IMR-90 (cell line): ENCODE measurements around the gene FAM78B. TPM values are rescaled to one million over a fixed set of nuclear protein-coding genes. Genes with fewer than 3 reads are reported as not detected.

ENCODE experiments used
- ATAC-seq: fragments of 200-7000 bp; cut with Tn5 transposase; 2 replicates; pipeline ENCODE4 v1.9.1; 2020; ENCODE audit warnings: low read depth, mild to moderate bottlenecking, moderate library complexity
- BruUV-seq: library from RNA; stranded (reverse); fragments of 400-500 nt; replicated peaks from 2 replicates; lab custom pipeline; 2021; lab: Mats Ljungman, UMichigan
- CTCF ChIA-PET: fragments of 300-600 bp; formaldehyde crosslinking; extraction: SDS; loops from one replicate; lab custom pipeline; 2021; ENCODE audit warnings: antibody characterized with exemption; lab: Yijun Ruan, JAX
- POLR2A ChIA-PET: fragments of 300-600 bp; sonication (Branson Sonifier 250); formaldehyde crosslinking; loops from one replicate; lab custom pipeline; 2022; ENCODE audit warnings: antibody characterized with exemption; ENCODE audit not compliant: unreplicated experiment; lab: Charles Lee
- DNase-seq: peaks from one replicate; pipeline ENCODE4 v3.0.0; 2013
- H2AFZ ChIP-seq: replicated peaks from 2 replicates; pipeline ENCODE3; 2013; ENCODE audit warnings: low read length, mild to moderate bottlenecking; ENCODE audit not compliant: poor library complexity
- H2AK5ac ChIP-seq: 2 replicates; pipeline ENCODE4 v1.6.1; 2013; ENCODE audit warnings: low read depth, low read length, inconsistent platforms
- H2AK9ac ChIP-seq: replicated peaks from 2 replicates; pipeline ENCODE3; 2013; ENCODE audit warnings: mild to moderate bottlenecking, low read depth, low read length, moderate library complexity; ENCODE audit not compliant: poor library complexity
- H2BK120ac ChIP-seq: 2 replicates; pipeline ENCODE4 v1.6.1; 2013; ENCODE audit warnings: low read depth, low read length, inconsistent platforms
- H2BK15ac ChIP-seq: 3 replicates; pipeline ENCODE4 v1.6.1; 2013; ENCODE audit warnings: low read depth, low read length, inconsistent platforms
- H2BK20ac ChIP-seq: 2 replicates; pipeline ENCODE4 v1.6.1; 2013; ENCODE audit warnings: low read depth, mild to moderate bottlenecking, inconsistent platforms, low read length, moderate library complexity
- H2BK5ac ChIP-seq: 2 replicates; pipeline ENCODE4 v1.6.1; 2013; ENCODE audit warnings: mild to moderate bottlenecking, low read depth, low read length, inconsistent platforms; ENCODE audit not compliant: poor library complexity, severe bottlenecking
- H3K14ac ChIP-seq: replicated peaks from 2 replicates; pipeline ENCODE4 v1.6.1; 2013; ENCODE audit warnings: low read depth, low read length, inconsistent platforms
- H3K18ac ChIP-seq: 2 replicates; pipeline ENCODE4 v1.6.1; 2013; ENCODE audit warnings: low read depth, low read length, control low read depth
- H3K23ac ChIP-seq: 2 replicates; pipeline ENCODE4 v1.6.1; 2013; ENCODE audit warnings: low read depth, low read length, inconsistent platforms
- H3K27ac ChIP-seq: 2 replicates; pipeline ENCODE4 v1.5.1; 2013; ENCODE audit warnings: mild to moderate bottlenecking, control low read depth, low read length; ENCODE audit not compliant: insufficient read depth
- H3K27me3 ChIP-seq: 2 replicates; pipeline ENCODE4 v1.6.1; 2013; ENCODE audit warnings: low read length; ENCODE audit not compliant: control insufficient read depth, insufficient read depth
- H3K36me3 ChIP-seq: 2 replicates; pipeline ENCODE4 v1.6.1; 2013; ENCODE audit warnings: low read length, mixed read lengths; ENCODE audit not compliant: control insufficient read depth, insufficient read depth
- H3K4ac ChIP-seq: 2 replicates; pipeline ENCODE4 v1.6.1; 2013; ENCODE audit warnings: low read depth, low read length, inconsistent platforms
- H3K4me1 ChIP-seq: 2 replicates; pipeline ENCODE4 v1.6.1; 2013; ENCODE audit warnings: low read length, mixed read lengths; ENCODE audit not compliant: control insufficient read depth, insufficient read depth
- H3K4me2 ChIP-seq: 2 replicates; pipeline ENCODE4 v1.6.1; 2013; ENCODE audit warnings: low read depth, mild to moderate bottlenecking, control low read depth, low read length, moderate library complexity
- H3K4me3 ChIP-seq: 2 replicates; pipeline ENCODE4 v1.5.1; 2013; ENCODE audit warnings: low read depth, mild to moderate bottlenecking, control low read depth, low read length, moderate library complexity; ENCODE audit not compliant: insufficient read depth
- H3K56ac ChIP-seq: 2 replicates; pipeline ENCODE4 v1.6.1; 2013; ENCODE audit warnings: low read length, inconsistent platforms; ENCODE audit not compliant: insufficient read depth; ENCODE audit errors: extremely low read depth
- H3K79me1 ChIP-seq, 2 experiments: 2 replicates each; pipeline ENCODE4 v1.6.1; 2013; ENCODE audit warnings: low read length in 2 of 2, inconsistent platforms in 1 of 2, low read depth in 1 of 2
- H3K9ac ChIP-seq: 2 replicates; pipeline ENCODE4 v1.6.1; 2013; ENCODE audit warnings: low read depth, low read length, control low read depth
- H3K9me1 ChIP-seq: 2 replicates; pipeline ENCODE4 v1.6.1; 2013; ENCODE audit warnings: low read length, inconsistent platforms; ENCODE audit not compliant: insufficient read depth
- H3K9me3 ChIP-seq: 2 replicates; pipeline ENCODE4 v1.6.1; 2013; ENCODE audit warnings: low read length; ENCODE audit not compliant: control insufficient read depth, insufficient read depth
- H4K20me1 ChIP-seq: 2 replicates; pipeline ENCODE4 v1.6.1; 2013; ENCODE audit warnings: low read length, inconsistent platforms; ENCODE audit not compliant: insufficient read depth
- H4K5ac ChIP-seq: 2 replicates; pipeline ENCODE4 v1.6.1; 2013; ENCODE audit warnings: mild to moderate bottlenecking, low read depth, low read length, control low read depth
- H4K8ac ChIP-seq, 2 experiments: 2 replicates each; pipeline ENCODE4 v1.6.1; 2013; ENCODE audit warnings: low read depth in 2 of 2, low read length in 2 of 2, control low read depth in 1 of 2, inconsistent platforms in 1 of 2
- H4K91ac ChIP-seq: 2 replicates; pipeline ENCODE4 v1.6.1; 2013; ENCODE audit warnings: low read depth, low read length, inconsistent platforms; ENCODE audit not compliant: insufficient read depth
- BHLHE40 ChIP-seq: fragments of 150-350 bp; IDR thresholded peaks from 2 replicates; pipeline ENCODE4 v1.6.1; 2016; ENCODE audit warnings: mild to moderate bottlenecking, low read depth, low read length
- CEBPB ChIP-seq: IDR thresholded peaks from 2 replicates; pipeline ENCODE4 v1.6.1; 2012; ENCODE audit warnings: low read depth, low read length, improper control_type of control experiment
- CHD1 ChIP-seq: IDR thresholded peaks from 2 replicates; pipeline ENCODE4 v1.6.1; 2012; ENCODE audit warnings: low read depth, low read length, improper control_type of control experiment
- FOS ChIP-seq: fragments of 150-350 bp; IDR thresholded peaks from 2 replicates; pipeline ENCODE4 v1.6.1; 2016; ENCODE audit warnings: low read depth, low read length
- MAFK ChIP-seq: IDR thresholded peaks from 2 replicates; pipeline ENCODE4 v1.6.1; 2012; ENCODE audit warnings: low read depth, low read length, improper control_type of control experiment
- MAZ ChIP-seq: IDR thresholded peaks from 2 replicates; pipeline ENCODE4 v1.6.1; 2012; ENCODE audit warnings: low read depth, mild to moderate bottlenecking, low read length, improper control_type of control experiment, moderate library complexity, borderline replicate concordance
- MXI1 ChIP-seq: IDR thresholded peaks from 2 replicates; pipeline ENCODE4 v1.6.1; 2012; ENCODE audit warnings: low read depth, mild to moderate bottlenecking, low read length, moderate library complexity, borderline replicate concordance
- NFE2L2 ChIP-seq: fragments of 150-350 bp; IDR thresholded peaks from 2 replicates; pipeline ENCODE4 v1.6.1; 2016; ENCODE audit warnings: low read depth, mild to moderate bottlenecking, low read length
- POLR2A ChIP-seq: IDR thresholded peaks from 2 replicates; pipeline ENCODE4 v1.6.1; 2012; ENCODE audit warnings: mild to moderate bottlenecking, low read depth, low read length
- RAD21 ChIP-seq: IDR thresholded peaks from 2 replicates; pipeline ENCODE4 v1.6.1; 2012; ENCODE audit warnings: low read length, improper control_type of control experiment
- RCOR1 ChIP-seq: IDR thresholded peaks from 2 replicates; pipeline ENCODE4 v1.6.1; 2012; ENCODE audit warnings: mild to moderate bottlenecking, low read length, improper control_type of control experiment; ENCODE audit not compliant: insufficient replicate concordance
- RFX5 ChIP-seq: IDR thresholded peaks from 2 replicates; pipeline ENCODE4 v1.8.0; 2012; ENCODE audit warnings: low read depth, mild to moderate bottlenecking, low read length, moderate library complexity
- SMC3 ChIP-seq: fragments of 150-350 bp; IDR thresholded peaks from 2 replicates; pipeline ENCODE4 v1.6.1; 2016; ENCODE audit warnings: low read depth, mild to moderate bottlenecking, antibody characterized with exemption, low read length, moderate library complexity
- WGBS, 2 experiments: methylation state at CpG; one replicate each; pipeline versions ENCODE4 v1.1.5 to v1.1.7; 2013; ENCODE audit warnings: missing lambda C conversion rate in 2 of 2; ENCODE audit not compliant: insufficient read length in 1 of 2; ENCODE audit errors: extremely low coverage in 2 of 2; 5-methylcytosine and 5-hydroxymethylcytosine counted together
- dilution Hi-C: fragments of 300-500 bp; cut with HindIII; formaldehyde crosslinking; loops from one replicate; pipeline ENCODE4 v1.14.3; 2018; ENCODE audit warnings: low sequenced_read_pairs; ENCODE audit not compliant: unreplicated experiment
- in situ Hi-C: fragments of 300-500 bp; cut with MboI; formaldehyde crosslinking; loops from 3 replicates; pipeline ENCODE4 v1.14.3; 2019; ENCODE audit warnings: low sequenced_read_pairs, inconsistent platforms, mixed read lengths
- intact Hi-C: fragments of 100-400 bp; cut with micrococcal nuclease; formaldehyde crosslinking; loops from 2 replicates; pipeline ENCODE4 v1.10.0; 2022
- polyA plus RNA-seq, 3 experiments: library from polyadenylated mRNA; depleted of rRNA; stranded (reverse); fragments of >200 nt; gene quantifications; 2 replicates each; pipeline ENCODE4 v1.2.3, GENCODE V29; 2012; ENCODE audit warnings: low replicate concordance in 1 of 3
- total RNA-seq: library from RNA; depleted of rRNA; stranded (reverse); fragments of >200 nt; gene quantifications from 2 replicates; pipeline ENCODE4 v1.2.3, GENCODE V29; 2012
- TF ChIP-seq, protein P1 (sequence below): fragments of 150-350 bp; IDR thresholded peaks from 2 replicates; pipeline ENCODE4 v1.6.1; 2017; ENCODE audit warnings: mild to moderate bottlenecking, antibody characterized with exemption, low read length, low read depth
- TF ChIP-seq, protein P2 (sequence below): fragments of 150-350 bp; IDR thresholded peaks from 2 replicates; pipeline ENCODE4 v1.6.1; 2016; ENCODE audit warnings: low read depth, mild to moderate bottlenecking, low read length, moderate library complexity, borderline replicate concordance
- TF ChIP-seq, protein P3 (sequence below): conservative IDR thresholded peaks from 2 replicates; pipeline ENCODE4 v1.5.1; 2012; ENCODE audit warnings: mild to moderate bottlenecking, low read depth, low read length, improper control_type of control experiment

The FAM78B gene
- total and polyA plus RNA-seq, 2 of the 4 experiments (the other 2 are of a cell fraction), result under 0.01 to 0.12 TPM

DNA sequence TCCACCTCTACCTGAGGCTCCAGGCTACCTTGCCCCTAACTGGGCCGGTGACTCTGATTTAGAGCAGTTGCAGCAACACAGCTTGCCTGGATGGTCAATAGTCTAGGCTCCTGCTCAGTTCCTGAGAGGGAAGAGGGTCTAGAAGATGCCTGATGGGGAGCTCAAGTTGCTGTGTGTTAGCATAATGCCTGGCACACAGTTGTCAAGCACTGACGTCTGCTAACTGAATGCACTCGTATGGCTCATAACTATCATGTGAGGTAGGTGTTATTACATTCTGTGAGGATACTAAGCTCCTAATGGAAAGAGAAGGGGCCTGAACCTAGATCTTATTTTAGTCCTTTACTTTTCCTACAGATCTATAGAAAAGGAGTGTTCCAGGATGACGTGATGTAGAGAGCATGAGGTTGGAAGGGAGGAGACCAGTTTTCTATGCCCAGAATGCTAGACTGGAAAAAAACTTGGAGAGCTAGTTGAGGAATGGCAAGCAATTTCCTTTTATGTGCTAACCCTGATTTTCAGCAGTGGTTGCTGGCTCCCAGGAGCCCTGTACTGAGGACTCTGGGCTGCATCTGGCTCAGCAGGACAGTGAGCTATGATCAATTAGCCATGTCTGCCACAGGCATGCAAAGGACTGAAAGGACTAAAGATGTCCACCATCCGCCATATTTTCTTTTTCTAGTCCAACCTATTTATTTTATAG, 30.0 kb downstream of the FAM78B start:
- Histone ChIP-seq H3K4ac (no peak overlapping the region), H4K91ac (no peak overlapping the region), H3K27me3 (no peaks in the 10 kb centered on the region), H3K79me1 (no peaks in the 10 kb centered on the region), H3K9ac (no peak overlapping the region), H4K5ac (no peak overlapping the region), H2BK120ac (no peak overlapping the region), H3K4me1 (no peaks in the 10 kb centered on the region), H2BK15ac (no peak overlapping the region), H3K23ac (no peak overlapping the region), H3K4me3 (no peak overlapping the region), H2BK5ac (no peak overlapping the region), H3K4me2 (no peak overlapping the region), H3K9me1 (no peaks in the 10 kb centered on the region), H2AFZ (no peak overlapping the region), H3K56ac (no peak overlapping the region), H2AK9ac (no peak overlapping the region), H2AK5ac (no peak overlapping the region), H3K9me3 (peaks cover 7% of the 10 kb centered on the region), H3K14ac (no peak overlapping the region), H2BK20ac (no peak overlapping the region), H4K20me1 (no peaks in the 10 kb centered on the region), H4K8ac (no peak overlapping the region), H3K36me3 (no peaks in the 10 kb centered on the region), H3K18ac (no peak overlapping the region), H3K27ac (no peak overlapping the region)
- in situ Hi-C loops (no loop called here), dilution Hi-C loops (no loop called here), intact Hi-C loops (no loop called here)
- ATAC-seq, result no peak
- POLR2A ChIA-PET, result no interaction called here
- CTCF ChIA-PET, result no interaction called here
- DNase-seq, result no peak
- TF ChIP-seq MAFK, result no peak
- no peak for TF ChIP-seq MXI1
- no peak for TF ChIP-seq CHD1
- TF ChIP-seq MAZ, result no peak
- TF ChIP-seq, protein P1, sequence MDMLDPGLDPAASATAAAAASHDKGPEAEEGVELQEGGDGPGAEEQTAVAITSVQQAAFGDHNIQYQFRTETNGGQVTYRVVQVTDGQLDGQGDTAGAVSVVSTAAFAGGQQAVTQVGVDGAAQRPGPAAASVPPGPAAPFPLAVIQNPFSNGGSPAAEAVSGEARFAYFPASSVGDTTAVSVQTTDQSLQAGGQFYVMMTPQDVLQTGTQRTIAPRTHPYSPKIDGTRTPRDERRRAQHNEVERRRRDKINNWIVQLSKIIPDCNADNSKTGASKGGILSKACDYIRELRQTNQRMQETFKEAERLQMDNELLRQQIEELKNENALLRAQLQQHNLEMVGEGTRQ, result no peak
- no peak for TF ChIP-seq FOS
- no peak for TF ChIP-seq RCOR1
- no peak for TF ChIP-seq BHLHE40
- no peak for TF ChIP-seq CEBPB
- no peak for TF ChIP-seq POLR2A
- TF ChIP-seq NFE2L2, result no peak
- TF ChIP-seq RAD21, result no peak
- TF ChIP-seq SMC3, result no peak
- TF ChIP-seq, protein P2, sequence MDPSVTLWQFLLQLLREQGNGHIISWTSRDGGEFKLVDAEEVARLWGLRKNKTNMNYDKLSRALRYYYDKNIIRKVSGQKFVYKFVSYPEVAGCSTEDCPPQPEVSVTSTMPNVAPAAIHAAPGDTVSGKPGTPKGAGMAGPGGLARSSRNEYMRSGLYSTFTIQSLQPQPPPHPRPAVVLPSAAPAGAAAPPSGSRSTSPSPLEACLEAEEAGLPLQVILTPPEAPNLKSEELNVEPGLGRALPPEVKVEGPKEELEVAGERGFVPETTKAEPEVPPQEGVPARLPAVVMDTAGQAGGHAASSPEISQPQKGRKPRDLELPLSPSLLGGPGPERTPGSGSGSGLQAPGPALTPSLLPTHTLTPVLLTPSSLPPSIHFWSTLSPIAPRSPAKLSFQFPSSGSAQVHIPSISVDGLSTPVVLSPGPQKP, result no peak
- TF ChIP-seq, protein P3, sequence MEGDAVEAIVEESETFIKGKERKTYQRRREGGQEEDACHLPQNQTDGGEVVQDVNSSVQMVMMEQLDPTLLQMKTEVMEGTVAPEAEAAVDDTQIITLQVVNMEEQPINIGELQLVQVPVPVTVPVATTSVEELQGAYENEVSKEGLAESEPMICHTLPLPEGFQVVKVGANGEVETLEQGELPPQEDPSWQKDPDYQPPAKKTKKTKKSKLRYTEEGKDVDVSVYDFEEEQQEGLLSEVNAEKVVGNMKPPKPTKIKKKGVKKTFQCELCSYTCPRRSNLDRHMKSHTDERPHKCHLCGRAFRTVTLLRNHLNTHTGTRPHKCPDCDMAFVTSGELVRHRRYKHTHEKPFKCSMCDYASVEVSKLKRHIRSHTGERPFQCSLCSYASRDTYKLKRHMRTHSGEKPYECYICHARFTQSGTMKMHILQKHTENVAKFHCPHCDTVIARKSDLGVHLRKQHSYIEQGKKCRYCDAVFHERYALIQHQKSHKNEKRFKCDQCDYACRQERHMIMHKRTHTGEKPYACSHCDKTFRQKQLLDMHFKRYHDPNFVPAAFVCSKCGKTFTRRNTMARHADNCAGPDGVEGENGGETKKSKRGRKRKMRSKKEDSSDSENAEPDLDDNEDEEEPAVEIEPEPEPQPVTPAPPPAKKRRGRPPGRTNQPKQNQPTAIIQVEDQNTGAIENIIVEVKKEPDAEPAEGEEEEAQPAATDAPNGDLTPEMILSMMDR, result no peak
- no peak for TF ChIP-seq RFX5
- no TSS peak for BruUV-seq
- WGBS, 2 experiments, result no CpG with 5 or more reads among the region's 5 CpGs
